ENCODE results near the gene MGP.

DNA sequence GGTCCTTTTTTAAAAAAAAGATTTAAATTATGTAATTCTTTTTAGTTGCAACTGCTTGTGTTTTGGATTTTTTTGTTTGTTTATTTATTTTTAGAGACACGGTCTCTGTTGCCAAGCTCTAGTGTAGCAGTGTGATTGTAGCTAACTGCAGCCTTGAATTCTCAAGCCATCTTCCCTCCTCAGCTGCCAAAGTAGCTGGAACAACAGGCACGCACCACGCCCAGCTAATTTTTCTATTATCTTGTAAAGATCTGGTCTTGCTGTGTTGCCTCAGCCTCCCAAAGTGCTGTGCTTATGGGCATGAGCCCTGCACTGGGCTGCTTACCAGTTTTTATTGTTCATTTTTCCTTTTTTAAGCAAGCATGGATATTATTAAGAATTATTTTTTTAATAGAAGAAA lies 31.7 kb downstream of the MGP start:
- TF ChIP-seq CTCF (IDR thresholded peaks at IDR 0.05) (no peak), POLR2A (IDR thresholded peaks at IDR 0.05) (no peak), EP300 (IDR thresholded peaks at IDR 0.05) (no peak)
